GM23338 (cell line): ENCODE measurements around the gene VWCE.
"Not testable (repeated sequence)": the region's sequence is repeated elsewhere in the genome, so short reads cannot be mapped to it uniquely, and the experiment has no call there.

ENCODE experiments used
- CTCF ChIP-seq, 2 experiments: fragments of 200-600 bp in 1 of 2; sonication (generic) in 1 of 2; conservative IDR thresholded peaks; 2 replicates each; pipeline versions ENCODE4 v1.5.1 to v1.6.1; 2016 to 2017; ENCODE audit warnings: antibody characterized with exemption in 2 of 2, low read depth in 2 of 2, mild to moderate bottlenecking in 2 of 2, moderate library complexity in 1 of 2
- EZH2 ChIP-seq: fragments of 200-600 bp; sonication (generic); IDR thresholded peaks from one replicate; pipeline ENCODE4 v1.8.0; 2017; ENCODE audit warnings: antibody characterized with exemption, mild to moderate bottlenecking, low read depth; ENCODE audit not compliant: unreplicated experiment
- EZH2phosphoT487 ChIP-seq: fragments of 200-600 bp; sonication (generic); IDR thresholded peaks from one replicate; pipeline ENCODE4 v1.8.1; 2018; ENCODE audit warnings: antibody characterized with exemption; ENCODE audit not compliant: unreplicated experiment
- POLR2AphosphoS5 ChIP-seq: IDR thresholded peaks from 2 replicates; pipeline ENCODE4 v1.6.1; 2016; ENCODE audit warnings: antibody characterized with exemption, low read depth

- TF ChIP-seq POLR2AphosphoS5; EZH2phosphoT487; CTCF (conservative IDR thresholded peaks at IDR 0.05; ENCODE audit: low read depth in 2 of 2); EZH2: not testable (repeated sequence)
Measured at GRCh38 chr11:61222692-61223091, 72.4 kb downstream of the VWCE start.
